PC-3 (cell line): ENCODE results near the gene TBC1D16. TPM values are rescaled to one million over a fixed set of nuclear protein-coding genes. Genes with fewer than 3 reads are reported as not detected.

Source experiments
- ATAC-seq: fragments of 200-7000 bp; cut with Tn5 transposase; 2 replicates; pipeline ENCODE4 v1.9.1; 2020; ENCODE audit warnings: mild to moderate bottlenecking, moderate library complexity
- BruUV-seq: library from RNA; stranded (reverse); fragments of 400-500 nt; replicated peaks from 2 replicates; lab custom pipeline; 2021; lab: Mats Ljungman, UMichigan
- CTCF ChIA-PET: fragments of 300-600 bp; sonication (Branson Sonifier 250); formaldehyde crosslinking; loops from one replicate; lab custom pipeline; 2022; ENCODE audit warnings: antibody characterized with exemption; lab: Charles Lee
- POLR2A ChIA-PET: fragments of 300-600 bp; sonication (Branson Sonifier 250); formaldehyde crosslinking; loops from one replicate; lab custom pipeline; 2022; ENCODE audit warnings: antibody characterized with exemption; ENCODE audit not compliant: unreplicated experiment; lab: Charles Lee
- DNase-seq: peaks from one replicate; pipeline ENCODE4 v3.0.0-alpha.2; 2015
- H2AFZ ChIP-seq: fragments of 300-600 bp; sonication (generic); 2 replicates; pipeline ENCODE4 v1.6.0; 2016; ENCODE audit warnings: antibody characterized with exemption, low read length
- H3F3A ChIP-seq: fragments of 300-600 bp; sonication (generic); one replicate; pipeline ENCODE4 v1.6.0; 2017; ENCODE audit warnings: antibody characterized with exemption, low read length, control low read depth, mild to moderate bottlenecking; ENCODE audit not compliant: unreplicated experiment
- H3K27ac ChIP-seq: fragments of 300-600 bp; sonication (generic); 2 replicates; pipeline ENCODE4 v1.5.1; 2016; ENCODE audit warnings: mild to moderate bottlenecking, low read length
- H3K27me3 ChIP-seq: fragments of 300-600 bp; sonication (generic); 2 replicates; pipeline ENCODE4 v1.6.1; 2016; ENCODE audit warnings: low read length, mixed read lengths
- H3K36me3 ChIP-seq: fragments of 300-600 bp; sonication (generic); 2 replicates; pipeline ENCODE4 v1.6.1; 2016; ENCODE audit warnings: low read depth, mixed run types, low read length, mixed read lengths
- H3K4me1 ChIP-seq: fragments of 300-600 bp; sonication (generic); 2 replicates; pipeline ENCODE4 v1.5.1; 2016; ENCODE audit warnings: low read length; ENCODE audit not compliant: insufficient read depth
- H3K4me2 ChIP-seq: fragments of 300-600 bp; sonication (generic); 2 replicates; pipeline ENCODE4 v1.6.0; 2016; ENCODE audit warnings: low read length
- H3K4me3 ChIP-seq: fragments of 300-600 bp; sonication (generic); 2 replicates; pipeline ENCODE4 v1.5.1; 2016; ENCODE audit warnings: mild to moderate bottlenecking, low read length, mixed read lengths
- H3K79me2 ChIP-seq: fragments of 300-600 bp; sonication (generic); 2 replicates; pipeline ENCODE4 v1.6.1; 2017; ENCODE audit warnings: low read length, mixed read lengths
- H3K9ac ChIP-seq: fragments of 300-600 bp; sonication (generic); 2 replicates; pipeline ENCODE4 v1.6.0; 2016; ENCODE audit warnings: mild to moderate bottlenecking, low read length
- H3K9me2 ChIP-seq: fragments of 300-600 bp; sonication (generic); replicated peaks from 2 replicates; pipeline ENCODE4 v1.6.1; 2016; ENCODE audit warnings: mixed run types, low read length, mixed read lengths
- H3K9me3 ChIP-seq: fragments of 300-600 bp; sonication (generic); 2 replicates; pipeline ENCODE4 v1.6.1; 2016; ENCODE audit warnings: low read length, mixed read lengths
- H4K20me1 ChIP-seq: fragments of 300-600 bp; sonication (generic); 2 replicates; pipeline ENCODE4 v1.6.1; 2016; ENCODE audit warnings: low read length, mixed read lengths
- EZH2 ChIP-seq: fragments of 300-600 bp; sonication (generic); IDR thresholded peaks from one replicate; pipeline ENCODE4 v1.6.1; 2017; ENCODE audit warnings: antibody characterized with exemption, mild to moderate bottlenecking, low read length; ENCODE audit not compliant: unreplicated experiment
- EZH2phosphoT487 ChIP-seq: fragments of 300-600 bp; sonication (generic); IDR thresholded peaks from 2 replicates; pipeline ENCODE4 v1.6.1; 2018; ENCODE audit warnings: mild to moderate bottlenecking, antibody characterized with exemption, low read length, borderline replicate concordance
- intact Hi-C: fragments of 100-400 bp; cut with micrococcal nuclease; formaldehyde crosslinking; loops from 2 replicates; pipeline ENCODE4 v1.9.0; 2023
- total RNA-seq: library from RNA; depleted of rRNA; stranded (reverse); fragments of >200 nt; gene quantifications from 2 replicates; pipeline ENCODE4 v1.2.3, GENCODE V29; 2014
- TF ChIP-seq, protein P1 (sequence below): fragments of 300-600 bp; sonication (generic); conservative IDR thresholded peaks from 2 replicates; pipeline ENCODE4 v1.5.1; 2017; ENCODE audit warnings: antibody characterized with exemption, low read depth, mild to moderate bottlenecking, low read length

TBC1D16 gene
- total RNA-seq, 1 experiment from 2014 or later, result 23.7 TPM

- no TSS peak for BruUV-seq
- Histone ChIP-seq H2AFZ (no peak overlapping the region), H3K27ac (no peak overlapping the region), H3K79me2 (no peaks in the 10 kb centered on the region), H4K20me1 (no peaks in the 10 kb centered on the region), H3K4me1 (no peaks in the 10 kb centered on the region), H3K4me3 (no peak overlapping the region), H3K9me2 (no peaks in the 10 kb centered on the region), H3K36me3 (no peaks in the 10 kb centered on the region), H3F3A (no peaks in the 10 kb centered on the region), H3K9ac (no peak overlapping the region), H3K9me3 (no peaks in the 10 kb centered on the region), H3K27me3 (no peaks in the 10 kb centered on the region), H3K4me2 (no peak overlapping the region)
- intact Hi-C loops, result no loop called here
- ChIA-PET CTCF (no interaction called here), POLR2A (no interaction called here)
- DNase-seq (no peak), ATAC-seq (no peak)
- TF ChIP-seq EZH2phosphoT487 (no peak), EZH2 (no peak)
- TF ChIP-seq, protein P1, sequence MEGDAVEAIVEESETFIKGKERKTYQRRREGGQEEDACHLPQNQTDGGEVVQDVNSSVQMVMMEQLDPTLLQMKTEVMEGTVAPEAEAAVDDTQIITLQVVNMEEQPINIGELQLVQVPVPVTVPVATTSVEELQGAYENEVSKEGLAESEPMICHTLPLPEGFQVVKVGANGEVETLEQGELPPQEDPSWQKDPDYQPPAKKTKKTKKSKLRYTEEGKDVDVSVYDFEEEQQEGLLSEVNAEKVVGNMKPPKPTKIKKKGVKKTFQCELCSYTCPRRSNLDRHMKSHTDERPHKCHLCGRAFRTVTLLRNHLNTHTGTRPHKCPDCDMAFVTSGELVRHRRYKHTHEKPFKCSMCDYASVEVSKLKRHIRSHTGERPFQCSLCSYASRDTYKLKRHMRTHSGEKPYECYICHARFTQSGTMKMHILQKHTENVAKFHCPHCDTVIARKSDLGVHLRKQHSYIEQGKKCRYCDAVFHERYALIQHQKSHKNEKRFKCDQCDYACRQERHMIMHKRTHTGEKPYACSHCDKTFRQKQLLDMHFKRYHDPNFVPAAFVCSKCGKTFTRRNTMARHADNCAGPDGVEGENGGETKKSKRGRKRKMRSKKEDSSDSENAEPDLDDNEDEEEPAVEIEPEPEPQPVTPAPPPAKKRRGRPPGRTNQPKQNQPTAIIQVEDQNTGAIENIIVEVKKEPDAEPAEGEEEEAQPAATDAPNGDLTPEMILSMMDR, result no peak
Observed at GRCh38 chr17:79948945-79949655, 86.6 kb downstream of the TBC1D16 start.

GRCh38 chr17:79948406-79948944, 87.2 kb downstream of the TBC1D16 start:
- H3F3A ChIP-seq, result no peaks in the 10 kb centered on the region
- TF ChIP-seq, protein P1, result no peak
- TF ChIP-seq EZH2phosphoT487 (no peak), EZH2 (no peak)
- no peaks in the 10 kb centered on the region for H3K4me1 ChIP-seq
- intact Hi-C loops, result no loop called here
- no peak overlapping the region for H2AFZ ChIP-seq
- POLR2A ChIA-PET, result no interaction called here
- no TSS peak for BruUV-seq
- H3K27me3 ChIP-seq, result no peaks in the 10 kb centered on the region
- CTCF ChIA-PET, result no interaction called here
- H3K9me2 ChIP-seq, result no peaks in the 10 kb centered on the region
- DNase-seq (no peak), ATAC-seq (no peak)
- no peaks in the 10 kb centered on the region for H3K9me3 ChIP-seq
- H3K79me2 ChIP-seq, result no peaks in the 10 kb centered on the region
- H3K36me3 ChIP-seq, result no peaks in the 10 kb centered on the region
- H3K4me3 ChIP-seq, result no peak overlapping the region
- H3K4me2 ChIP-seq, result no peak overlapping the region
- H3K27ac ChIP-seq, result no peak overlapping the region
- no peaks in the 10 kb centered on the region for H4K20me1 ChIP-seq
- no peak overlapping the region for H3K9ac ChIP-seq

DNA sequence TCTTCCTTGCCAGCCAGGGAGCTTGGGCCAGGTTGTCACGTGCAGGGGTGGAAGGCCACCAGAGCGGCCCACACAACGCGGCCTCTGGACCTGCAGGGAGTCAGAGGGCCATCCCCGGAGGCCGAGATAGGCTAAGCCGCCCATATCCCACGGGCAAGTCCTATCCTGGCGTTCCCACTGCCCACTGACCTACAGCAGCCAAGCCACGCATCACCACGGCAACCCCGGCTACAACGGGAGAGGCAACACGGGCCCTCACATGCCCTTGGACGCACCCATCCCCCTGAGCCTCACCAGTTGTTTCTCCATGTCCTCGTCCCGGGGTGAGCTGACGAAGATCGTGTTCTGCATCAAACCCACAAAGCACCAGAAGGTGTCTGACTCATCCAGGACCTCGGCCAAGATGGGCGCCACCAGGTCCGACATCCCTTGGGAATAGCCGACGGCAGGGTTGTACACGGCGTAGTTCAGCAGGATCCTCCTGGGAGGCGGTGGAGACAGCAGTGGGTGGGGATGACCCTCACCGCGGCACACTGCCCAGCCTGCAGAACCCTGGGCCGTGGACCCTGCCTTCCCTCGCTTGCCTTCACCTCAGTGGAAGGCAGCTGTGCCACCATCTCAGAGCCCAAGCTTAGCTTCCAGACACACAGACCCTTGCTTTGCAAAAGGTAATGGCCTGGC, 88.2 kb downstream of the TBC1D16 start:
- H3K27me3 ChIP-seq, result no peaks in the 10 kb centered on the region
- no peaks in the 10 kb centered on the region for H3K36me3 ChIP-seq
- no peaks in the 10 kb centered on the region for H3K79me2 ChIP-seq
- no peak overlapping the region for H3K4me2 ChIP-seq
- no TSS peak for BruUV-seq
- H2AFZ ChIP-seq, result no peak overlapping the region
- H3K27ac ChIP-seq, result no peak overlapping the region
- H3K4me1 ChIP-seq, result no peaks in the 10 kb centered on the region
- no peaks in the 10 kb centered on the region for H3K9me2 ChIP-seq
- POLR2A ChIA-PET, result no interaction called here
- intact Hi-C loops, result no loop called here
- H3F3A ChIP-seq, result no peaks in the 10 kb centered on the region
- H3K9ac ChIP-seq, result no peak overlapping the region
- DNase-seq (no peak), ATAC-seq (no peak)
- H4K20me1 ChIP-seq, result no peaks in the 10 kb centered on the region
- TF ChIP-seq, protein P1, result no peak
- no peak for TF ChIP-seq EZH2phosphoT487
- no peak for TF ChIP-seq EZH2
- H3K4me3 ChIP-seq, result no peak overlapping the region
- no peaks in the 10 kb centered on the region for H3K9me3 ChIP-seq
- CTCF ChIA-PET, result no interaction called here
